GM08714 (cell line): ENCODE results near the gene HNRNPM.

Experiments used
- H3K4me3 ChIP-seq: fragments of 200-500 bp; sonication (Bioruptor generic); 2 replicates; pipeline ENCODE4 v1.5.1; 2014; ENCODE audit warnings: mild to moderate bottlenecking, low read length, inconsistent platforms
- ZNF274 ChIP-seq: IDR thresholded peaks from 2 replicates; pipeline ENCODE4 v1.6.1; 2012; ENCODE audit warnings: mild to moderate bottlenecking, low read depth, low read length

The HNRNPM gene

GRCh38 chr19:8499048-8499833 is 54.5 kb downstream of the HNRNPM start:
- no peak for TF ChIP-seq ZNF274
- H3K4me3 ChIP-seq: no peak overlapping the region

- TF ChIP-seq ZNF274: no peak
Measured at GRCh38 chr19:8500158-8500557, 55.4 kb downstream of the HNRNPM start.

GRCh38 chr19:8501516-8501915 is 56.7 kb downstream of the HNRNPM start:
- TF ChIP-seq ZNF274: no peak
- no peak overlapping the region for H3K4me3 ChIP-seq

More at GRCh38 chr19:8500158-8500557, 55.4 kb downstream of the HNRNPM start:
- no peak overlapping the region for H3K4me3 ChIP-seq

DNA sequence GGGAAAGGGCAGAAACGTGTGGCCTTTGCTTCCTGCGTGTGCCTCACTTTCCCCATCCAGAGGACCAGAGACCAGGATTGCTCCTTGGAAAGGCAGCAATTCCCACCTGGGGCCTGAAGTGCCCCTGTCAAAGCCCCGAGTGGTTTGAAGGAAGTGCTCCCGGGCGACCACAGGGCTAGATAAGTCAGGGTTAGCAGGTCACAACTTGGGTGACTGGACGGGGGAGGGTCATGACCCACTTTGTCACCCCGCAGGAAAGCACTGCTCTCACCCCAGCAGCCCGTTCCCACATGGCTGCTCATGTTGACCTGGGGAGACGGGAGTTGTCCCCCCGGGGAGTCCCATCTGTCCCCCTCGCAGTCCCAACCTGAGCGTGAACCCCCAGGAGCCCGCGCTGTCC is 57.2 kb downstream of the HNRNPM start:
- no peak overlapping the region for H3K4me3 ChIP-seq
- no peak for TF ChIP-seq ZNF274

- H3K4me3 ChIP-seq: no peak overlapping the region
- no peak for TF ChIP-seq ZNF274
Measured at GRCh38 chr19:8503510-8503909, 58.7 kb downstream of the HNRNPM start.

DNA sequence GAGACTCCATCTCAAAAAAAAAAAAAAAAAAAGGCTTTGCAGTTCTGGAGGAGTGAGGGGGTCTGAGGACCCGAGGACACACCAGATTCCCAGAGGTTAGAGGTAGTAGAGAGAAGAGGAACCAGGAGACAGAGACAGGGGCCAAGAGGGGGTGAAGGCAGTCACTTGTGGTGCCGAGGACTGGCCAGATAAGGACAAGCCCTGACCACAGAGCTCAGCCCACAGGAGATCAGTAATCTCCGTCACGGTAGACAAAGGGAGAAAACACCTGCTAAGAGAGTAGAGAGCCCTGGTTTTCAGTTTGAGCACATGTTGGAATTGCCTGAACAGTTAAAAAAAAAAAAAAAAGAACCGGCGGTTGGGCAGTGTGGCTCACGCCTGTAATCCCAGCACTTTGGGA is 59.4 kb downstream of the HNRNPM start:
- H3K4me3 ChIP-seq: no peak overlapping the region
- TF ChIP-seq ZNF274: no peak

- no peak for TF ChIP-seq ZNF274
Measured at GRCh38 chr19:8504919-8505318, 60.1 kb downstream of the HNRNPM start.

DNA sequence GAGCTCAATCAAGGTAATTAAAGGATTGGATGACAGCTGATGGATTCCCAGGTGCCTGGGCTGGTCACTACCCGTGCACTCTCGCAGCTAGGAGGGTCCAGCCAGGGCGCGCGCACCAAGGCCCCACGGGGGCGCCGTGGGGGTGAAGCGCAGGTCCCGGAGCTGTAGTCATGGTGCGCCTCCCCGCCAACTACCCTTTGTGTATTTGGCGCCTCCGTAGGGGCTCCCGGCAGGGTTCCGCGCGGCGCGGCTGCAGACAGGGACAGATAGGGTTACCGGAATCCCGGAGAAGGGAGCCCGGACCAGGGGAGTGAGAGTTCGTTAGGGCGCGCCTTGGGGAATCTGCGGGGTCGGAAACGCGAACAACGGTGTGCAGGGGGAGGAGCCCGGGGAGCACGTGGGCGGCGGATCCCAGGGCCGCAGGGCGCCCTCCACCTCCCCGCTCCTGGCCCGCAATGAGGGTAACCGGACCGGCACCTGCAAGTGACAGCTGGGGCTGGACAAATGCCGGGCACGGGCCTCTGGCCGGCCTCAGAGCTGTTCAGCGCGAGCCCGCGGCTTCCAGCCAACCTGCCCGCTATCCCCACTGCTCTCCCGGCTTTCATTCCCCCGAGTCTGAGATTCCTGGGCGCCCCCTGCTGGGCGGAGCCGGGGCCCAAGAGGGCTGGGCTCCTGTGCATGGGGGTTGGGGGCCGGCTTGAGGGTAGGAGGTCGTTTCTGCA is 61.1 kb downstream of the HNRNPM start:
- H3K4me3 ChIP-seq: peak overlapping the region; percentile 47; the same call in 1 of the 2 replicates
- TF ChIP-seq ZNF274: no peak

More at GRCh38 chr19:8504919-8505318, 60.1 kb downstream of the HNRNPM start:
- H3K4me3 ChIP-seq: no peak overlapping the region

GRCh38 chr19:8506402-8506957 is 61.7 kb downstream of the HNRNPM start:
- TF ChIP-seq ZNF274: no peak
- H3K4me3 ChIP-seq: no peak overlapping the region

GRCh38 chr19:8510589-8511115 is 65.9 kb downstream of the HNRNPM start:
- no peak overlapping the region for H3K4me3 ChIP-seq
- TF ChIP-seq ZNF274: no peak

- H3K4me3 ChIP-seq: no peak overlapping the region
Measured at GRCh38 chr19:8511573-8512101, 66.9 kb downstream of the HNRNPM start.

DNA sequence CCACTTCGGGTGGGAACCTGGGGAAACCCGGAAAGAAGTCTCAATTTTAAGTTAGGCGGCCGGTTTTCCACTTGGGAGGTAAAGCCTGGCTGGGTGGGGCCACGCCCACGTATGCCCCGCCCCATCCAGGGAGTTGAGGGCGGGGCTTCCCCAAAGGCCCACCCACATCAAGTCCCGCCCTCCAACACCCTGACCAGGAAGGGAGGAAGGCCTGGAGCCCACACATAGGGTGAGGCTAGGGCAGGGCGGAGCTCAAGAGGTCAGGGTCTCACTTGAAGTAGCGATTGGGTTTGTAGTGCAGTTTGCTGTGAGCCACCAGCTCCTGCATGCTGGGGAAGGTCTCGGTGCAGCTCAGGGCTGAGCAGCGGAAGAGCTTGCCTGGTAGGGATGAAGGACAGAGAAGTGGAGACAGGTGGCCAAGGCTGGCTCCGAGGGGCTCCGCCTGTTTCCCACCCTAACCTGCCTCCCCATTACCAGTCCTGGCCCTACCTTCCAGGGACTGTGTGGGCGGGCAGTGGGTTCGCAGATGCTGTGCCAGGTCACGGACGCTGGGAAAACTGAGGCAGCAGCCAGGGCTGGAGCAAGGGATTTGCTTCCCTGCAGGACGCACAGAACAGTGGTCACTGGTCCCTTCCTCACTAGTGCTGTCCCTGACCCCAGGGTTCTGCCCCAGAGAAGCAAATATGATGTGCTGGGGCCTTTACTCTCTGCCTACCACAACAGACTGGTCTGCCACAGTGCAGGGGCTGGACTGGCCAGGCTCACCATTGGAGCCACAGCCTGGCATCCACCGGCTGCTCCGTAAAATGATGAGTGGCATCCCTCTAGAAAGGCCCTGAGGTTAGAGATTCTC is 67.6 kb downstream of the HNRNPM start:
- TF ChIP-seq ZNF274: no peak
- no peak overlapping the region for H3K4me3 ChIP-seq

More at GRCh38 chr19:8511573-8512101, 66.9 kb downstream of the HNRNPM start:
- no peak for TF ChIP-seq ZNF274

GRCh38 chr19:8513036-8513686 is 68.4 kb downstream of the HNRNPM start:
- H3K4me3 ChIP-seq: peak overlapping the region; percentile 56; the same call in 1 of the 2 replicates

More at GRCh38 chr19:8513036-8513686, 68.4 kb downstream of the HNRNPM start:
- no peak for TF ChIP-seq ZNF274
